Measurements from ENCODE around the gene PRKCG.
A peak's percentile ranks its signal among the peaks of the same experiment; 100 is the strongest.

Gene PRKCG

GRCh38 chr19:53873773-53874605 lies 8.0 kb upstream of the PRKCG start:
- no peak for DNase-seq

- DNase-seq: no peak
These were observed 7.4 kb upstream of the PRKCG start for GRCh38 chr19:53874606-53874990.

- no peak for DNase-seq
These were observed 6.2 kb upstream of the PRKCG start for GRCh38 chr19:53875602-53876325.

GRCh38 chr19:53876651-53877224 lies 5.3 kb upstream of the PRKCG start:
- DNase-seq: no peak

- no peak for DNase-seq
These were observed 4.6 kb upstream of the PRKCG start for GRCh38 chr19:53877361-53877766.

GRCh38 chr19:53878776-53879139 lies 3.2 kb upstream of the PRKCG start:
- DNase-seq: no peak

- peak; percentile 86 to 97 for DNase-seq
These were observed 2.6 kb upstream of the PRKCG start for GRCh38 chr19:53879140-53880081.

- no peak for DNase-seq
These were observed 1.1 kb upstream of the PRKCG start for GRCh38 chr19:53880711-53881481.

GRCh38 chr19:53882391-53883050 lies 524 bp downstream of the PRKCG start:
- no peak for DNase-seq

GRCh38 chr19:53883231-53883661 lies 1.2 kb downstream of the PRKCG start:
- DNase-seq: no peak

GRCh38 chr19:53883741-53884140 lies 1.7 kb downstream of the PRKCG start:
- DNase-seq: no peak

- DNase-seq: no peak
These were observed 2.3 kb downstream of the PRKCG start for GRCh38 chr19:53884256-53884655.

- DNase-seq: no peak
These were observed 3.0 kb downstream of the PRKCG start for GRCh38 chr19:53885036-53885435.

- DNase-seq: no peak
These were observed 10.4 kb downstream of the PRKCG start for GRCh38 chr19:53892301-53892980.

- no peak for DNase-seq
These were observed 11.0 kb downstream of the PRKCG start for GRCh38 chr19:53892981-53893325.

GRCh38 chr19:53894707-53895106 lies 12.7 kb downstream of the PRKCG start:
- DNase-seq: no peak

GRCh38 chr19:53896682-53897081 lies 14.7 kb downstream of the PRKCG start:
- DNase-seq: no peak

- DNase-seq: no peak
These were observed 15.5 kb downstream of the PRKCG start for GRCh38 chr19:53897459-53897858.

- no peak for DNase-seq
These were observed 16.2 kb downstream of the PRKCG start for GRCh38 chr19:53898166-53898565.

GRCh38 chr19:53898636-53899341 lies 16.8 kb downstream of the PRKCG start:
- no peak for DNase-seq

Data from NCI-H446 (cell line).